ENCODE data around the gene CPM.
A peak's percentile ranks its signal among the peaks of the same experiment; 100 is the strongest.
"Not testable (repeated sequence)": the region's sequence is repeated elsewhere in the genome, so short reads cannot be mapped to it uniquely, and the experiment has no call there.

The CPM gene

DNA sequence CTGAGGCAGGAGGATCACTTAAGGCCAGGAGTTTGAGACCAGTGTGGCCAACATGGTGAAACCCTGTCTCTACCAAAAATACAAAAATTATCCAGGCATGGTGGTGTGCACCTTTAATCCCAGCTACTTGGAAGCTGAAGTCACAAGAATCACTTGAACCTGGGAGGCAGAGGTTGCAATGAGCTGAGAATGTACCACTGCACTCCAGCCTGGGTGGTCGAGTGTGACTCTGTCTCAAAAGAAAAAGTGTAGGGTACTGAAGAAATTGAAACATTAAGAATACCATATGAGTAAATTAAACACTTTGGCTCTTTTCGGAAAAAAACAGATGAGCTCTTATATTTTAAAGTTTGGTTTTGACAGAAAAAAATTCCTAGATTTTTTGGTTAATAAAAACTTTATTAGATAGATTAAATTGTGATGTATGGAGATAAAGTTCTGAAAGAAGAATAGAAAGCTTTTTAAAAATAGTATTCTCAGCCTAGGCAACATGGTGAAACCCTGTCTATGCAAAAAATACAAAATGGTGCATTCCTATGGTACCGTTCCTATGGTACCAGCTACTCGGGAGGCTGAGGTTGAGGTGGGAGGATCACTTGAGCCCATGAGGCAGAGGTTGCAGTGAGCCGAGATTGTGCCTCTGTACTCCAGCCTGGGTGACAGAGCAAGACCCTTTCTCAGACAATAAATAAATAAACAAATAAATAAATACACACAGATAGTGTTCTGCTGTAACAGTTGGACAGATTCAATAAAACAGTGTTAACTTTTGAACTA, 104.9 kb downstream of the CPM start:
- no peak for DNase-seq (ENCODE audit: low spot score)

- no peak for DNase-seq (ENCODE audit: low spot score)
Measured at GRCh38 chr12:68825569-68826217, 107.3 kb downstream of the CPM start.

- DNase-seq (ENCODE audit: low spot score) = no peak
Measured at GRCh38 chr12:68824597-68825250, 108.2 kb downstream of the CPM start.

GRCh38 chr12:68824131-68824530, 108.8 kb downstream of the CPM start:
- DNase-seq (ENCODE audit: low spot score) = no peak

DNA sequence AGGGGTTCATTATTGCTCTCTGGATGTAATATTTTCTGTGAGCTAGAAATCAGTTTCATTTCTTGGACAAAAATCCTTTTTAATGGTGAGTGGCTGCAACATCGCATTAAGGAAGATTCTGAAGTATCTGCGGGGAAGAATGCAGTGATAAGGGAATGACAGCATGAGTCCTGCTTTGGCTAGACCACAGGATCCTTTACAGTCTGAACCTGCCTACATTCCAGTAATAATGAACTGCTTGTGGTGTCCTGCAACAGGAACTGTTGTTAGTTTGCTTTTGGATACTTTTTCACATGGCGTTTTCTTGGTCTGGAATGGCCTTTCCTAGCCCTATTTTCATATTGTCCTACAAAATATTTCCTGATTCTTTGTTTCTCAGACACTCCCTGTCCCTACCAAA, 109.3 kb downstream of the CPM start:
- no peak for DNase-seq (ENCODE audit: low spot score)

DNA sequence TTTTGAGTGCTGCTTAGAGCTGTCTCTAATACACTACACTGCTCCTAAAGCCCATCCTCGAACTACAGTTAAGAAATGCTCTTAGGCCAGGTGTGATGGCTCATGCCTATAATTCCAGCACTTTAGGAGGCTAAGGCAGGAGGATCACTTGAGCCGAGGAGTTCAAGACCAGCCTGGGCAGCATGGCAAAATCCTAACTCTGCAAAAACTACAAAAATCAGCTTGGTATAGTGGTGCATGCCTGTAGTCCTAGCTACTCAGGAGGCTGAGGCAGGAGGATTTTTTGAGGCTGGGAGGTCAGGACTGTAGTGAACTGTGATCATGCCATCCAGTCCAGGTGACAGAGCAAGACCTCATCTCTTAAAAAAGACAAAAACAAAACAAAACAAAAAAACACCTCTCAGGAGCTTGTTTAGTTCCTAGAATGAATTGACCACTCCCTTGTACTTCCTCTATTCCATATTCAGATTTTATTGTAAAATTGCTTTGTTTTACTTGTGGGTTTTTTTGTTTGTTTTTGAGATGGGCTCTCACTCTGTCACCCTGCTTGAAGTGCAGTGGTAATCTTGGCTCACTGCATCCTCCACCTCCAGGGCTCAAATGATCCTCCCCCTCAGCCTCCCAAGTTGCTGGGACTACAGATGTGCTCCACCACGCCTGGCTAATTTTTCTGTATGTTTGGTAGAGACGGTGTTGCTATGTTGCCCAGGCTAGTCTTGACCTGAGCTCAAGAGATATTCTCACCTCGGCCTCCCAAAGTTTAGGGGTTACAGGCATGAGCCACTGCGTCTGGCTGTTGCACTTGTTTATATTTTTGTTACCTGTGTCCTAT, 111.4 kb downstream of the CPM start:
- DNase-seq (ENCODE audit: low spot score) = no peak

GRCh38 chr12:68819481-68819880, 113.5 kb downstream of the CPM start:
- DNase-seq (ENCODE audit: low spot score) = not testable (repeated sequence)

DNA sequence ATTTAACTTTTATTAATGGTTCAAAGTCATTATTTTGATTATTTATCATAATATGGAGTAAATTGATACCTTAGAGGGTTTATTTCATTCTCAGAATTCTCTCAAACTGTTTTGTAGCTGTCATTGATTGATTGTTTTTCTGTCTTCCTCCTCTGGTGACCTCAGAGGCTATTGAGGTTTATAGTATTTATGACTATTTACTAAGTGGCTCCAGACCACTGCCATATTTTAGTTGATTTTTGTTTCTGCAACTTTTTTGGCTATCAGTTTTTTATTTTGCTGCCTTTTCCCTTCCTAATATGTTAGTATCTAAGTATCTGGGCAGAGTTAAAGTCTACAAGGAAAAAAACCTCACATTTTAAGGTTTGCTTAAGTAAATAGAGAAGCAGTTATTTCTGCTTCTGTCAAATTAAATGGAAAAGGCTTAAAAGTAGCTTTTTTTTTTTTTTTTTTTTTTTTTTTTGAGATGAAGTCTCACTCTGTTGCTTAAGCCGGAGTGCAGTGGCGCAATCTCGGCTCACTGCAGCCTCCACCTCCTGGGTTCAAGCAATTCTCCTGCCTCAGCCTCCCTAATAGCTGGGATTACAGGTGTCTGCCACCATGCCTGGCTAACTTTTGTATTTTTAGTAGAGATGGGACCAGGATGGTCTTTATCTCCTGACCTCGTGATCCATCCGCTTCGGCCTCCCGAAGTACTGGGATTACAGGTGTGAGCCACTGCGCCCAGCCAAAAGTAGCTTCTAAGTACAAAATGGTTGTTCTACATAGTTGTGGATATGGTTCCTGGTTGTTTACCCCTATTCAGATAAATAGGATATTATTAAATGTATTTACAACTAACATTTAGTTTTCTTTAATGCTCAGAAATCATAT, 116.8 kb downstream of the CPM start:
- no peak for DNase-seq (ENCODE audit: low spot score)

DNA sequence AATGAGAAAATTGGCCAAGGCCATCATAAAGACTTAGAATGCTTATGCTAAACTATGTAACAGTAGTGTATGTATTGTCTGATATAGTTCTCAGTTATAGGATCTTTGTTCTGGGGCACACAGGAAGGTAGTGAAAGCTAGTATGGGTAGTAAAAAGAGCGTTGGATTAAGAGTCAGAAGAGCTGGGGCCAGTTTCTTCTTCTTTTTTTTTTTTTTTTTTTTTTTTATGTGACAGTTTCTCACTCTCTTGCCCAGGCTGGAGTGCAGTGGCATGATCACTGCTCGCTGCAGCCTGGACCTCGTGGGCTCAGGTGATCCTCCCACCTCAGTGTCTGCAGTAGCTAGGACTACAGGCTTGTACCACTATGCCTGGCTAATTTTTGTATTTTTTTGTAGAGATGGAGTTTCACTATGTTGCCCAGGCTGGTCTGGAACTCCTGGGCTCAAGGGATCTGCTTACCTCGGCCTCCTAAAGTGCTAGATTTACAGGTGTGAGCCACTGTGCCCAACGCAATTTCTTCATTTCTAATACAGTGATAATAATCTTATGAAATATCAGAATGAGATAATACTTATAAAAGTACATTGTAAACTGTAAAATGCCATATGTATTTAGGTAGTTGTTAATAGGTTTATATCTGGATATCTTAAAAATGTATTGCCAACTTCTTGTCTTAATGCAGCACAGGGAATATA, 117.6 kb downstream of the CPM start:
- no peak for DNase-seq (ENCODE audit: low spot score)

- no peak for DNase-seq (ENCODE audit: low spot score)
Measured at GRCh38 chr12:68814490-68815231, 118.3 kb downstream of the CPM start.

DNA sequence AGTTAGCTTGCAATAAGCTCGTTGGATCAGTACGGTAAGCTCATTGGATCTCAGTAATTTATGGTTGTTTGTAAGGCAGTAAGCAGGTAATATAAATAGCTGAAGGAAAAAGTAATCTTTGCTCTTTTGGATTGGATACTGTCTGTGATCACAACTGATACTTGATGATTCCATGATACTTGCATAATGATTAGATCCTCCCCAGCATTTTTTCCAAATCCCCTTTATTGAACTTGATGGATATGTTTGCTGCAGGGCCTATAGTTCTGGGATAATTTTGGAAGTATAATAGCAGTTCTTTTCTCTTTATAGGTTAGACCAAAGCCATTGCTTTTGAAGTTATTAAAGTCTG, 119.8 kb downstream of the CPM start:
- DNase-seq (ENCODE audit: low spot score) = no peak

- DNase-seq (ENCODE audit: low spot score) = no peak
Measured at GRCh38 chr12:68812553-68813241, 120.3 kb downstream of the CPM start.

- not testable (repeated sequence) for DNase-seq (ENCODE audit: low spot score)
Measured at GRCh38 chr12:68811573-68811972, 121.4 kb downstream of the CPM start.

DNA sequence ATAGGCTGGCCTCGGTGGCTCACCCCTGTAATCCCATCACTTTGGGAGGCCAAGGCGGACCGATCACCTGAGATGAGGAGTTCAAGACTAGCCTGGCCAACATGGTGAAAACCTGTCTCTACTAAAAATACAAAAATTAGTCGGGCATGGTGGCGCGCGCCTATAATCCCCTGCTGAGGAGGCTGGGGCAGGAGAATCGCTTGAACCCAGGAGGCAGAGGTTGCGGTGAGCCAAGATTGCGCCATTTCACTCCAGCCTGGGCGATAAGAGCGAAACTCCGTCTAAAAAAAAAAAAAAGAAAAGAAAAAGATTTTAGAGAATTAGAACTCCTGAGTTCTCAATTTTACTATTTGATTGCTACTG, 123.0 kb downstream of the CPM start:
- DNase-seq (ENCODE audit: low spot score) = not testable (repeated sequence)

DNA sequence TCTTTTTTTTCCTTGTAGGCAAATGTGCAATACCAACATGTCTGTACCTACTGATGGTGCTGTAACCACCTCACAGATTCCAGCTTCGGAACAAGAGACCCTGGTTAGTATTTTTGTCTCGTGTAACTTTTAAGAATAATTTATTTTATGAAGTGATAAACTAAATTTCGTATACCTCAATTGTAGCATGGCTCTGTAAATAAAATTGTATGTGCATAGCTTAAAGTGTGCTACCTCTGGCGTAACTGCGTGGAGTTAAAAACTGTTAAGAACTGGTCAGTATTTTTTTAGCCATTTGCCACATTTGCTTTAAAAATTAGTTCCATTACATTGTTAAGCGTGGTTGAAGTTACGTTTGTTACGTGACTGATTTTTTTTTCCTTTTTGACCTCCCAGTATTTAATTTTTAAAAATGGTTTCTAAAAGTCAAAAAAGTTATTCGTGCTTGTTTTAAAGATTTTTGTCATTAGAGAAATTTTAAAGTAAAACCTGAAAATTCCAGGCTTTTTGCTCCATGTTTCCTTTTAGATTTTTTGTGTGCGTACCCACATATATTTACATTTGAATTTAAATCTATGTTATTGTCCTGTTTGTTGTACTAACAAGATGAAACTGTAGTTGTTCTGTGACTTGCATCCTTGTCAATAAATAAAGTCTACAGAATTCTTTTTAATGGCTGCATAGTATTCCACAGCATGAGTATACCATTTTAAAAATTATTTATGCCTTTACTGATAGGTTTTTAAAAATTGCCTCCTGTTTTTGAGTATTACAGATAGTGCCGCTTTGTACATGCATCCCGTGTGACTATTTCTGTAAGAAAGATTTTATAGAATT, 123.6 kb downstream of the CPM start:
- no peak for DNase-seq (ENCODE audit: low spot score)

GRCh38 chr12:68808388-68809189, 124.4 kb downstream of the CPM start:
- peak; percentile 87 for DNase-seq (ENCODE audit: low spot score)

- DNase-seq (ENCODE audit: low spot score) = peak; percentile 98
Measured at GRCh38 chr12:68807576-68808387, 125.2 kb downstream of the CPM start, which contains the start of gene MDM2. Gene MDM2 (plus strand): TSS chr12:68808177. CDS start chr12:68808478, 301 bp downstream.
